Thymus (tissue), 11 donors: Measurements from ENCODE around the gene KRTAP5-5. TPM values are rescaled to one million over a fixed set of nuclear protein-coding genes. Genes with fewer than 3 reads are reported as not detected.
"Not testable (repeated sequence)": the region's sequence is repeated elsewhere in the genome, so short reads cannot be mapped to it uniquely, and the experiment has no call there.

Experiments used
- DNase-seq, 9 donors: peaks; one replicate each; pipeline ENCODE4 v3.0.0-alpha.2; 2013; ENCODE audit warnings: low spot score in 9 of 9, low read depth in 6 of 9, missing footprints in 1 of 9
- H3K27ac ChIP-seq, 2 donors: one replicate each; pipeline ENCODE4 v1.5.1; 2013; ENCODE audit warnings: control low read depth in 1 of 2, low read depth in 1 of 2, low read length in 1 of 2, mild to moderate bottlenecking in 1 of 2, moderate library complexity in 1 of 2
- H3K27me3 ChIP-seq, 2 donors: one replicate each; pipeline ENCODE4 v1.5.1; 2013; ENCODE audit warnings: low read length in 1 of 2; ENCODE audit not compliant: control insufficient read depth in 2 of 2, insufficient read depth in 1 of 2
- H3K36me3 ChIP-seq, 2 donors: one replicate each; pipeline ENCODE4 v1.5.1; 2013; ENCODE audit warnings: low read length in 1 of 2, mild to moderate bottlenecking in 1 of 2, moderate library complexity in 1 of 2; ENCODE audit not compliant: control insufficient read depth in 2 of 2, insufficient read depth in 2 of 2
- H3K4me1 ChIP-seq, 2 donors: one replicate each; pipeline ENCODE4 v1.5.1; 2013; ENCODE audit warnings: low read length in 2 of 2; ENCODE audit not compliant: control insufficient read depth in 2 of 2, insufficient read depth in 2 of 2
- H3K4me3 ChIP-seq, 2 donors: one replicate each; pipeline ENCODE4 v1.5.1; 2013; ENCODE audit warnings: low read length in 2 of 2, control low read depth in 1 of 2, mild to moderate bottlenecking in 1 of 2
- H3K9me3 ChIP-seq, 2 donors: one replicate each; pipeline ENCODE4 v1.5.1; 2013; ENCODE audit warnings: low read length in 1 of 2, mild to moderate bottlenecking in 1 of 2; ENCODE audit not compliant: control insufficient read depth in 2 of 2, insufficient read depth in 1 of 2
- WGBS: extraction: QIAGEN DNeasy Blood & Tissue Kit; methylation state at CpG from one replicate; pipeline ENCODE4 v1.1.7; 2013; 5-methylcytosine and 5-hydroxymethylcytosine counted together
- polyA plus RNA-seq: library from polyadenylated mRNA; stranded (reverse); fragments of 200-250 nt; gene quantifications from one replicate; pipeline ENCODE4 v1.2.3, GENCODE V29; 2013
- total RNA-seq: library from RNA; stranded (reverse); fragments of 120-200 nt; gene quantifications from one replicate; pipeline ENCODE4 v1.2.4, GENCODE V29; 2013
- donor health status: healthy.

The KRTAP5-5 gene
- total and polyA plus RNA-seq, 2 donors: not detected

DNA sequence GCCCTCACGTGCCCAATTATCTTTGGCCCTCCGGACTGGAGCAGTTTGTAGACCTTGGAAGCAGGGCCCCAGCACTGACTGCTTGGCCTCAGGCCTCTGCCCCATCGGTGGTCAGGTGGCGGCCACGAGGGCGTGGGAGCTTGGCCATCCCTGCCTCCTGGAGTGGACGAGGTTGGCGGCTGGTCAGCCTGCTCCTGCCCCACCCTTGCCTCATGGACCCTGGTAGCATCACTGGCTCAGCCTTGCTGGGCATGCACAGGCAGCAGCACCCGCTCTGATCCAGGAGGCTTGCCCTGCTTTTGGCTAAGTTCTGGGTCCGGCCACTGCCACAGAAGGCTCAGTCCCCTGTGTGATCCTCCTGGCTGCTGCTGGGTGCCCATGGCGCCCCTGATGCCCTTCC lies 25.4 kb upstream of the KRTAP5-5 start:
- H3K9me3 ChIP-seq: no peaks in the 10 kb centered on the region
- peaks cover 0 to 25% of the 10 kb centered on the region in 2 donors for H3K27me3 ChIP-seq
- H3K36me3 ChIP-seq: no peaks in the 10 kb centered on the region
- DNase-seq: no peak
- no peak overlapping the region for H3K4me3 ChIP-seq
- H3K27ac ChIP-seq: no peak overlapping the region
- 96% methylated on average over 11 of the region's 11 CpGs for WGBS
- no peaks in the 10 kb centered on the region for H3K4me1 ChIP-seq

DNA sequence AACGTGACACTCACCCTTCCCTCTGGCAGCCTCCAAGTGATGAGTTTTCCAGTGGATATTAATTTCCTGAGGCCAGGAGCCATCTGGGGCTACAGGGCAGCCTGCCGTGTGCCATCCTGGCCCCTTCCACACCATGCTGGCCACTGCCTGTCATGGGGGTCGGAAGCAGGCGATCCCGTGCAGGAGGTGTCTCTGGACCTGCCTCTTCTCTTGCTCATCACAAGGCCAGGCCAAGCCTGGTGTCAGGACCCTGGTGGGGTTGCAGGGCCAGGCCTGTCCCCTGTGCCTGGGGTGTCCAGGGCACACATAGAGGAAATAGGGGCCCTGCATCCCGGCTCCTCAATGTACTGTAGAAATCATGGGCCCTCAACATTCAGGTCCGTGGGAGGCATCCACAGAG lies 24.9 kb upstream of the KRTAP5-5 start:
- Histone ChIP-seq H3K9me3 (no peaks in the 10 kb centered on the region), H3K27ac (no peak overlapping the region), H3K4me1 (no peaks in the 10 kb centered on the region), H3K36me3 (no peaks in the 10 kb centered on the region), H3K27me3 (peaks cover 0 to 25% of the 10 kb centered on the region in 2 donors), H3K4me3 (no peak overlapping the region)
- 94% methylated on average over 7 of the region's 7 CpGs for WGBS
- no peak for DNase-seq

DNA sequence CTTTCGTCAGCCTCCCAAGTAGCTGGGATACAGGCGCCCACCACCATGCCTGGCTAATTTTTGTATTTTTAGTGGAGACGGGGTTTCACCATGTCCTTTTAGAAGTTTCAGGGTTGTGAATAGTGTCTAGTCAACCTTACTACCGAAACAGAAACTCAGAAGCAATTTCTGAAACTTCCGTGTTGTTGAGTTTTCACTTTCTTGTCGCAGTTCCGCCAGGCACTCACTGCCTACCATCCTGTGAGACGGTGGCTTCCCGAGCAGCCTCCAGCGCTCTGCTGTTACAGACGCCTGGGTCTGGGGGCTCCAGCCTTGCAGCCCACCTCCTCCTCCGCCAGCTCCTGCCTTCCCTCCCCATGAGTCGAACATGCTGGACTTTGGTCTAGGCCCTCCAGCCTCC lies 23.7 kb upstream of the KRTAP5-5 start:
- WGBS: 90% methylated on average over 13 of the region's 13 CpGs
- H3K27me3 ChIP-seq: peaks cover 0 to 25% of the 10 kb centered on the region in 2 donors
- DNase-seq, H3K9me3 ChIP-seq, H3K4me3 ChIP-seq, H3K27ac ChIP-seq, H3K36me3 ChIP-seq, H3K4me1 ChIP-seq: not testable (repeated sequence)

DNA sequence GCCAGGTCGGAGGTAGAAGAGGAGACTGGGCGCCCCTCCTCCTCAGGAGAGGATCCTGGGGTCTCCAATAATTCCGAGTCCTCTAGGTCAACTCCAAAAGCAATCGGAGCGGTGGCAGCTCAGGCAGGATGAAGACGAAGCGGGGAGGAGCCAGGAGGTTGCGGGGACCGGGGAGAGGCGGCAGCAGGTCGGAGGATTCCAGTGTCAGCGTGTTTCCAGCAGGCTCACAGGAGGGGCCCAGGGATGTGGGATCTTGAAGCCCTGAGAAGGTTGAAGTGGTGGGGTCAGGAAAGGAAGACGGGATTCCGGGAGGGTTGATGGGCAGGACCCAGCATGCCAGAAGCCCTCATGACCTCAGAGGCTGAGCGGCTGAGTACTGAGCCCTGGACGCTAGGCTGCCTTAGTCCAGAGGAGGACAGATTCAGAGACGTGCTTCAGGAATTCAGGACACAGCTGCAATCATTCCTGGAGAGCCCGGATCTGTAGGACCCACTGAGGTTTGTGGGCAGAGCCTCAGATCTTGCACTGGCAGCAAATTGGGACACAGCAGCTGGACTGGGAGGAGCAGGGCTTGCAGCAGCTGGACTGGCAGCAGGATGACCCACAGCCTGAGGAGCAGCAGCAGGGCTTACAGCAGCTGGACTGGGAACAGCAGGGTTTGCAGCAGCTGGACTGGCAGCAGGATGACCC lies 22.3 kb upstream of the KRTAP5-5 start:
- not testable (repeated sequence) for H3K36me3 ChIP-seq, H3K9me3 ChIP-seq, H3K27ac ChIP-seq, H3K4me3 ChIP-seq, H3K4me1 ChIP-seq, DNase-seq
- H3K27me3 ChIP-seq: peaks cover 0 to 25% of the 10 kb centered on the region in 2 donors
- 60% methylated on average over 18 of the region's 18 CpGs for WGBS

DNA sequence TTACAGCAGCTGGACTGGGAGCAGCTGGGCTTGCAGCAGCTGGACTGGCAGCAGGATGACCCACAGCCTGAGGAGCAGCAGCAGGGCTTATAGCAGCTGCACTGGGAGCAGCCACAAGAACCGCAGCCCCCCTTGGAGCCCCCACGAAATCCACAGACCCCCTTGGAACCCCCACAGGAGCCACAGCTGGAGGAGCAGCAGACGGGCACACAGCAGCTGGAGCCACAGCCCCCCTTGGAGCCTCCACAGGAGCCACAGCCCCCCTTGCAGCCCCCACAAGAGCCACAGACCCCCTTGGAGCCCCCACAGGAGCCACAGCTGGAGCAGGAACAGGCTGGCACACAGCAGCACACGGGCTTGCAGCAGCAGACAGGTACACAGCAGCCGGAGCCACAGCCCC lies 21.7 kb upstream of the KRTAP5-5 start:
- not testable (repeated sequence) for H3K36me3 ChIP-seq, DNase-seq, H3K4me1 ChIP-seq, H3K9me3 ChIP-seq, H3K4me3 ChIP-seq, H3K27ac ChIP-seq
- H3K27me3 ChIP-seq: peaks cover 0 to 25% of the 10 kb centered on the region in 2 donors
- whole genome bisulfite sequencing: 55% methylated on average over 5 of the region's 5 CpGs

DNA sequence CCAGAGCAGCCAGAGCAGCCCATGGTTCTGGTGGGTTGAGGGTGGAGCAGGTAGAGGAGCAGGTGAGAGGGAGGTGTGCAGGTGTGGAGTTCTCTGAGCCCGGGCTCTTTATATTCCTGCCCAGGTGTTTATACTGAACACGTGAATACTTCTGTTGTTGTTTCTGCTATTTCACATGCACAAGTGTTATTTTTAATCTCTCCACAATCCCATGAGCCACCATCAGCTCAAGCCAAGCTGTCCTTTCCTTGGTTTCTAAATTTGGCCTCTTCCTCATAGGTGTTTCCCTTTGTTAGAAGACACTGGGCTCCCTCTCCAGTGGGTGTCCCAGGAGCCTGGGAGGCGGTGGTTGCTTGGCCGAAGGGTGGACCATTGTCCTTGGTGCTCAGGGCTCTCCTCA lies 21.2 kb upstream of the KRTAP5-5 start, which contains the start of gene KRTAP5-3:
KRTAP5-3 (minus strand) TSS at position 101 of the 400 bp plus-strand sequence; CDS start at position 23, 78 bp downstream.
- Histone ChIP-seq H3K9me3 (no peaks in the 10 kb centered on the region), H3K27ac (no peak within 1 kb of the TSS), H3K4me3 (no peak within 1 kb of the TSS), H3K27me3 (peaks cover 0 to 25% of the 10 kb centered on the region in 2 donors), H3K4me1 (no peaks in the 10 kb centered on the region), H3K36me3 (no peaks in the 10 kb centered on the region)
- no peak for DNase-seq
- WGBS: 86% methylated on average over 4 of the region's 4 CpGs

DNA sequence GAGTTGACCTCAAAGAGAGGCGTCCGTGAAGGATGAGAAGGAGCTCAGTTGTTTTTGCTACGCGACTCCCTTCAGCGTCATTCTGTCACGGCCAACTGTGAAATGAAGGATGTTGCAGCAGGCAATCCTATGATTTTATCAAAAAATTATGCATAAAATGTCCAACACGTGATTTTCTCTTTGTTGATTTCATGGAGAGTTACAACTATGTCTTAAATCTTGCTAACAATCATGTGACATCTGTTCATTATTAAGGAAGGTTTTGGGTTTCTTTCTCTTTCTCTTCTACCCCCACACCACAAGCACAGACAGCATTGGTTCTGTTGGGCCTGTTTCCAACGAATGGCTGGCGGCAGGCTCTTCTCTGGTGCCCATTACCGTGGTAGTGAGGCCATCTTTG lies 11.3 kb upstream of the KRTAP5-5 start:
- no peaks in the 10 kb centered on the region for H3K36me3 ChIP-seq
- no peak overlapping the region for H3K27ac ChIP-seq
- no peak overlapping the region for H3K4me3 ChIP-seq
- no peak for DNase-seq
- H3K9me3 ChIP-seq: no peaks in the 10 kb centered on the region
- WGBS: 90% methylated on average over 10 of the region's 10 CpGs
- no peaks in the 10 kb centered on the region for H3K4me1 ChIP-seq
- no peaks in the 10 kb centered on the region for H3K27me3 ChIP-seq

DNA sequence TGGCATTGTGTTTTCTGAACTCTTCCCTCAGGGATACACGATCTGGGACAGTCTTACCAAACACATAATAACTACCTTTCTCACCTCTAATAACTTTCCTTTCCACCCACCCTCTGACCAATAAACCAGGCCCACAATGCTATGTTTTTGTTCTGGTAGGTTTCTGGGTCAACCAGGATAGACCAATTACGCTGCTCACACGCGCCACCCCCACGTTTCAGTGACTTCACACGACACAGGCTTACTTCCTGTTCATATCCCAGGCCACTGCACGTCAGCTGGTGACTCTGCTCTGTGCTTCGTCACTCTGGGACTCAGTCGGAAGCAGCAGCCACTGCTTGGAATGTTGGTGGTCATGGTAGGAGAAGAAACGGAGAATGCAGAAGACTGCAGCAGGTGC lies 10.1 kb upstream of the KRTAP5-5 start:
- H3K9me3 ChIP-seq: no peaks in the 10 kb centered on the region
- H3K36me3 ChIP-seq: no peaks in the 10 kb centered on the region
- no peak overlapping the region for H3K27ac ChIP-seq
- no peak for DNase-seq
- H3K27me3 ChIP-seq: peaks cover 0 to 3% of the 10 kb centered on the region in 2 donors
- H3K4me1 ChIP-seq: no peaks in the 10 kb centered on the region
- 58% methylated on average over 10 of the region's 10 CpGs for WGBS
- H3K4me3 ChIP-seq: no peak overlapping the region

DNA sequence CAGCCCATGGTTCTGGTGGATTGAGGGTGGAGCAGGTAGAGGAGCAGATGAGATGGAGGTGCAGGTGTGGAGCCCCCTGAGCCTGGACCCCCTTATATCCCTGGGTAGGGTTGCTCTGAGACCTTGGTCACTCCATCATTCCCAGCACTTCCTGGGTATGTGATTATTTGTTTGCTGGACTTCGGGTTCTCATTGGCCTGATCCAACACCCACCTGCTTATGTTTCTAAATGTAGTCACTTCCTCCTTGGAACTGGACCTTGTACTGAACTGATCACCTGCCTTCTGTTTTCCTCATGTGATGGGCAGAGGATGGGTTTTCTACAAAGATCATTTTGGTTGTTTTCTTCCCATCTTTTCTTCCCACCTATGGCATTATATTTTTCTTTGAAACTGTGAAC lies 7.5 kb upstream of the KRTAP5-5 start, which contains the start of gene KRTAP5-4:
KRTAP5-4 (minus strand) TSS at position 53 of the 400 bp plus-strand sequence; CDS start at position 8, 45 bp downstream.
- H3K4me3 ChIP-seq: no peak within 1 kb of the TSS
- no peaks in the 10 kb centered on the region for H3K36me3 ChIP-seq
- H3K9me3 ChIP-seq: no peaks in the 10 kb centered on the region
- no peak within 1 kb of the TSS for H3K27ac ChIP-seq
- no peak for DNase-seq
- H3K27me3 ChIP-seq: peaks cover 0 to 10% of the 10 kb centered on the region in 2 donors
- H3K4me1 ChIP-seq: no peaks in the 10 kb centered on the region
- 64% methylated on average over 1 of the region's 1 CpG for WGBS
